PC-3 (cell line): ENCODE measurements around the gene ELAVL3. TPM values are rescaled to one million over a fixed set of nuclear protein-coding genes. Genes with fewer than 3 reads are reported as not detected.

Source experiments
- ATAC-seq: fragments of 200-7000 bp; cut with Tn5 transposase; 2 replicates; pipeline ENCODE4 v1.9.1; 2020; ENCODE audit warnings: mild to moderate bottlenecking, moderate library complexity
- BruUV-seq: library from RNA; stranded (reverse); fragments of 400-500 nt; replicated peaks from 2 replicates; lab custom pipeline; 2021; lab: Mats Ljungman, UMichigan
- CTCF ChIA-PET: fragments of 300-600 bp; sonication (Branson Sonifier 250); formaldehyde crosslinking; loops from one replicate; lab custom pipeline; 2022; ENCODE audit warnings: antibody characterized with exemption; lab: Charles Lee
- POLR2A ChIA-PET: fragments of 300-600 bp; sonication (Branson Sonifier 250); formaldehyde crosslinking; loops from one replicate; lab custom pipeline; 2022; ENCODE audit warnings: antibody characterized with exemption; ENCODE audit not compliant: unreplicated experiment; lab: Charles Lee
- DNase-seq: peaks from one replicate; pipeline ENCODE4 v3.0.0-alpha.2; 2015
- H2AFZ ChIP-seq: fragments of 300-600 bp; sonication (generic); 2 replicates; pipeline ENCODE4 v1.6.0; 2016; ENCODE audit warnings: antibody characterized with exemption, low read length
- H3F3A ChIP-seq: fragments of 300-600 bp; sonication (generic); one replicate; pipeline ENCODE4 v1.6.0; 2017; ENCODE audit warnings: antibody characterized with exemption, low read length, control low read depth, mild to moderate bottlenecking; ENCODE audit not compliant: unreplicated experiment
- H3K27ac ChIP-seq: fragments of 300-600 bp; sonication (generic); 2 replicates; pipeline ENCODE4 v1.5.1; 2016; ENCODE audit warnings: mild to moderate bottlenecking, low read length
- H3K27me3 ChIP-seq: fragments of 300-600 bp; sonication (generic); 2 replicates; pipeline ENCODE4 v1.6.1; 2016; ENCODE audit warnings: low read length, mixed read lengths
- H3K36me3 ChIP-seq: fragments of 300-600 bp; sonication (generic); 2 replicates; pipeline ENCODE4 v1.6.1; 2016; ENCODE audit warnings: low read depth, mixed run types, low read length, mixed read lengths
- H3K4me1 ChIP-seq: fragments of 300-600 bp; sonication (generic); 2 replicates; pipeline ENCODE4 v1.5.1; 2016; ENCODE audit warnings: low read length; ENCODE audit not compliant: insufficient read depth
- H3K4me2 ChIP-seq: fragments of 300-600 bp; sonication (generic); 2 replicates; pipeline ENCODE4 v1.6.0; 2016; ENCODE audit warnings: low read length
- H3K4me3 ChIP-seq: fragments of 300-600 bp; sonication (generic); 2 replicates; pipeline ENCODE4 v1.5.1; 2016; ENCODE audit warnings: mild to moderate bottlenecking, low read length, mixed read lengths
- H3K79me2 ChIP-seq: fragments of 300-600 bp; sonication (generic); 2 replicates; pipeline ENCODE4 v1.6.1; 2017; ENCODE audit warnings: low read length, mixed read lengths
- H3K9ac ChIP-seq: fragments of 300-600 bp; sonication (generic); 2 replicates; pipeline ENCODE4 v1.6.0; 2016; ENCODE audit warnings: mild to moderate bottlenecking, low read length
- H3K9me2 ChIP-seq: fragments of 300-600 bp; sonication (generic); replicated peaks from 2 replicates; pipeline ENCODE4 v1.6.1; 2016; ENCODE audit warnings: mixed run types, low read length, mixed read lengths
- H3K9me3 ChIP-seq: fragments of 300-600 bp; sonication (generic); 2 replicates; pipeline ENCODE4 v1.6.1; 2016; ENCODE audit warnings: low read length, mixed read lengths
- H4K20me1 ChIP-seq: fragments of 300-600 bp; sonication (generic); 2 replicates; pipeline ENCODE4 v1.6.1; 2016; ENCODE audit warnings: low read length, mixed read lengths
- EZH2 ChIP-seq: fragments of 300-600 bp; sonication (generic); IDR thresholded peaks from one replicate; pipeline ENCODE4 v1.6.1; 2017; ENCODE audit warnings: antibody characterized with exemption, mild to moderate bottlenecking, low read length; ENCODE audit not compliant: unreplicated experiment
- EZH2phosphoT487 ChIP-seq: fragments of 300-600 bp; sonication (generic); IDR thresholded peaks from 2 replicates; pipeline ENCODE4 v1.6.1; 2018; ENCODE audit warnings: mild to moderate bottlenecking, antibody characterized with exemption, low read length, borderline replicate concordance
- intact Hi-C: fragments of 100-400 bp; cut with micrococcal nuclease; formaldehyde crosslinking; loops from 2 replicates; pipeline ENCODE4 v1.9.0; 2023
- total RNA-seq: library from RNA; depleted of rRNA; stranded (reverse); fragments of >200 nt; gene quantifications from 2 replicates; pipeline ENCODE4 v1.2.3, GENCODE V29; 2014
- TF ChIP-seq, protein P1 (sequence below): fragments of 300-600 bp; sonication (generic); conservative IDR thresholded peaks from 2 replicates; pipeline ENCODE4 v1.5.1; 2017; ENCODE audit warnings: antibody characterized with exemption, low read depth, mild to moderate bottlenecking, low read length

Gene ELAVL3
- total RNA-seq, 1 experiment from 2014 or later: not detected

DNA sequence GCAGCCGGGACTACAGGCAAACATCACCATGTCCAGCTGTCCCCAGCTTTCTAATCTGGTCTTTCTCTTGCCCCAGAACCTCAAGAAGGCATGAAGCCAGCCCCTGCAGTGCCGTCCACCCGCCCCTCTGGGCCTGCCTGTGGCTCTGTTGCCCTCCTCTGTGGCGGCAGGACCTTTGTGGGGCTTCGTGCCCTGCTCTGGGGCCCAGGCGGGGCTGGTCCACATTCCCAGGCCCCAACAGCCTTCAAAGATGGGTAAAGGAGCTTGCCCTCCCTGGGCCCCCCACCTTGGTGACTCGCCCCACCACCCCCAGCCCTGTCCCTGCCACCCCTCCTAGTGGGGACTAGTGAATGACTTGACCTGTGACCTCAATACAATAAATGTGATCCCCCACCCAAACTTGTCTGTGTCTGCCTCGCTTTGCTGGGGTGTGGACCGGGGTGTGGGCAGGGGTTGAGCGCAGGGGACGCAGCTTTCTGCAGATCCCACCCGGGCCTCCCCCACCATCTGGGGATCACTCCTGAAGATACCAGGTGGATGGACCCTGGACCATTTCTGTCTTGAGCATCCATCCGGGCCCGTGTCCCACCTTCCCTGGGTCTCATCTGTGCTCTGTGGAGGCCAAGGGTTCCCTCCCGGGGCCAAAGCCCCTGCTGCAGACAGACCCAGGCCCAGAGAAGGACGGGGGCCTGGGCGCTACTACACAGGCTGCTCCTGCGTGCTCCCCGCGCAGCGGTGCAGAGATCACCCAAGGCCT, 30.1 kb downstream of the ELAVL3 start:
- Histone ChIP-seq H2AFZ (no peak overlapping the region), H3K27me3 (no peaks in the 10 kb centered on the region), H3F3A (no peaks in the 10 kb centered on the region), H3K4me3 (no peak overlapping the region), H3K4me1 (no peaks in the 10 kb centered on the region), H3K9me3 (no peaks in the 10 kb centered on the region), H3K36me3 (peaks cover 31% of the 10 kb centered on the region), H3K9me2 (no peaks in the 10 kb centered on the region), H3K4me2 (no peak overlapping the region), H3K9ac (no peak overlapping the region), H3K79me2 (no peaks in the 10 kb centered on the region), H3K27ac (no peak overlapping the region), H4K20me1 (no peaks in the 10 kb centered on the region)
- ATAC-seq (no peak), DNase-seq (no peak)
- intact Hi-C loops: no loop called here
- TF ChIP-seq, protein P1, sequence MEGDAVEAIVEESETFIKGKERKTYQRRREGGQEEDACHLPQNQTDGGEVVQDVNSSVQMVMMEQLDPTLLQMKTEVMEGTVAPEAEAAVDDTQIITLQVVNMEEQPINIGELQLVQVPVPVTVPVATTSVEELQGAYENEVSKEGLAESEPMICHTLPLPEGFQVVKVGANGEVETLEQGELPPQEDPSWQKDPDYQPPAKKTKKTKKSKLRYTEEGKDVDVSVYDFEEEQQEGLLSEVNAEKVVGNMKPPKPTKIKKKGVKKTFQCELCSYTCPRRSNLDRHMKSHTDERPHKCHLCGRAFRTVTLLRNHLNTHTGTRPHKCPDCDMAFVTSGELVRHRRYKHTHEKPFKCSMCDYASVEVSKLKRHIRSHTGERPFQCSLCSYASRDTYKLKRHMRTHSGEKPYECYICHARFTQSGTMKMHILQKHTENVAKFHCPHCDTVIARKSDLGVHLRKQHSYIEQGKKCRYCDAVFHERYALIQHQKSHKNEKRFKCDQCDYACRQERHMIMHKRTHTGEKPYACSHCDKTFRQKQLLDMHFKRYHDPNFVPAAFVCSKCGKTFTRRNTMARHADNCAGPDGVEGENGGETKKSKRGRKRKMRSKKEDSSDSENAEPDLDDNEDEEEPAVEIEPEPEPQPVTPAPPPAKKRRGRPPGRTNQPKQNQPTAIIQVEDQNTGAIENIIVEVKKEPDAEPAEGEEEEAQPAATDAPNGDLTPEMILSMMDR: no peak
- TF ChIP-seq EZH2 (no peak), EZH2phosphoT487 (no peak)
- POLR2A ChIA-PET: no interaction called here
- BruUV-seq: no TSS peak
- CTCF ChIA-PET: no interaction called here

GRCh38 chr19:11448923-11449554, 31.8 kb downstream of the ELAVL3 start:
- DNase-seq: no peak
- TF ChIP-seq, protein P1: no peak
- TF ChIP-seq EZH2 (no peak), EZH2phosphoT487 (no peak)
- Histone ChIP-seq H3K4me2 (no peak overlapping the region), H3K9me3 (no peaks in the 10 kb centered on the region), H3K9ac (no peak overlapping the region), H2AFZ (no peak overlapping the region), H3K36me3 (peaks cover 42% of the 10 kb centered on the region), H3F3A (no peaks in the 10 kb centered on the region), H3K4me1 (no peaks in the 10 kb centered on the region), H3K27ac (no peak overlapping the region), H4K20me1 (no peaks in the 10 kb centered on the region), H3K9me2 (no peaks in the 10 kb centered on the region), H3K4me3 (no peak overlapping the region), H3K79me2 (no peaks in the 10 kb centered on the region), H3K27me3 (no peaks in the 10 kb centered on the region)
- TSS peak; percentile 57 for BruUV-seq
- ChIA-PET POLR2A (no interaction called here), CTCF (no interaction called here)
- intact Hi-C loops: no loop called here
- no peak for ATAC-seq

- no peaks in the 10 kb centered on the region for H3K4me1 ChIP-seq
- H3F3A ChIP-seq: no peaks in the 10 kb centered on the region
- no peaks in the 10 kb centered on the region for H4K20me1 ChIP-seq
- H3K27me3 ChIP-seq: no peaks in the 10 kb centered on the region
- no peak overlapping the region for H2AFZ ChIP-seq
- TF ChIP-seq, protein P1: no peak
- TF ChIP-seq EZH2phosphoT487 (no peak), EZH2 (no peak)
- no peak overlapping the region for H3K4me3 ChIP-seq
- H3K9ac ChIP-seq: no peak overlapping the region
- H3K4me2 ChIP-seq: no peak overlapping the region
- H3K27ac ChIP-seq: no peak overlapping the region
- DNase-seq (no peak), ATAC-seq (no peak)
- peaks cover 46% of the 10 kb centered on the region for H3K36me3 ChIP-seq
- no peaks in the 10 kb centered on the region for H3K79me2 ChIP-seq
- POLR2A ChIA-PET: no interaction called here
- CTCF ChIA-PET: interaction anchor here (0.6 kb wide), 1 partner anchor 57 kb away, joined by 3 read pairs; no protein-coding TSS in a partner anchor
- no peaks in the 10 kb centered on the region for H3K9me2 ChIP-seq
- intact Hi-C loops: no loop called here
- BruUV-seq: no TSS peak
- H3K9me3 ChIP-seq: no peaks in the 10 kb centered on the region
These were observed 32.4 kb downstream of the ELAVL3 start for GRCh38 chr19:11448410-11448809.
